Loucy (cell line): ENCODE data around the gene LAYN.
A peak's percentile ranks its signal among the peaks of the same experiment; 100 is the strongest.

Experiments used
- H2AFZ ChIP-seq: fragments of 200-600 bp; sonication (generic); 2 replicates; pipeline ENCODE4 v1.6.0; 2016; ENCODE audit warnings: antibody characterized with exemption, mild to moderate bottlenecking, low read length, moderate library complexity
- H3F3A ChIP-seq: fragments of 200-600 bp; 2 replicates; pipeline ENCODE4 v1.6.0; 2016; ENCODE audit warnings: antibody characterized with exemption, low read depth, mild to moderate bottlenecking
- H3K27me3 ChIP-seq: fragments of 200-600 bp; sonication (generic); 2 replicates; pipeline ENCODE4 v1.6.1; 2014; ENCODE audit warnings: low read length, mild to moderate bottlenecking; ENCODE audit not compliant: insufficient read depth, poor library complexity, severe bottlenecking
- H3K36me3 ChIP-seq: fragments of 200-600 bp; sonication (generic); 2 replicates; pipeline ENCODE4 v1.6.1; 2016; ENCODE audit warnings: low read length; ENCODE audit not compliant: insufficient read depth
- H3K4me1 ChIP-seq: fragments of 200-600 bp; sonication (generic); 2 replicates; pipeline ENCODE4 v1.5.1; 2014; ENCODE audit warnings: low read length, mild to moderate bottlenecking; ENCODE audit not compliant: insufficient read depth, poor library complexity, severe bottlenecking
- H3K4me2 ChIP-seq: fragments of 200-600 bp; sonication (generic); 2 replicates; pipeline ENCODE4 v1.6.0; 2014; ENCODE audit warnings: antibody characterized with exemption, low read length, low read depth, mild to moderate bottlenecking; ENCODE audit not compliant: poor library complexity, severe bottlenecking
- H3K4me3 ChIP-seq: fragments of 200-600 bp; sonication (generic); 2 replicates; pipeline ENCODE4 v1.5.1; 2014; ENCODE audit warnings: low read length, mild to moderate bottlenecking, mixed read lengths; ENCODE audit not compliant: poor library complexity, severe bottlenecking
- H3K79me2 ChIP-seq: fragments of 200-600 bp; sonication (generic); 2 replicates; pipeline ENCODE4 v1.6.1; 2014; ENCODE audit warnings: low read length; ENCODE audit not compliant: insufficient read depth
- H3K9ac ChIP-seq: fragments of 200-600 bp; sonication (generic); 2 replicates; pipeline ENCODE4 v1.6.0; 2014; ENCODE audit warnings: mild to moderate bottlenecking, low read depth, low read length, moderate library complexity; ENCODE audit not compliant: poor library complexity, severe bottlenecking
- H3K9me2 ChIP-seq: fragments of 200-600 bp; sonication (generic); replicated peaks from 2 replicates; pipeline ENCODE4 v1.6.1; 2016; ENCODE audit warnings: low read depth, low read length, mixed read lengths
- H3K9me3 ChIP-seq: fragments of 200-600 bp; sonication (generic); 2 replicates; pipeline ENCODE4 v1.6.1; 2014; ENCODE audit warnings: mild to moderate bottlenecking, antibody characterized with exemption, low read length, low read depth; ENCODE audit not compliant: insufficient read depth
- H4K20me1 ChIP-seq: fragments of 200-600 bp; sonication (generic); 2 replicates; pipeline ENCODE4 v1.6.0; 2014; ENCODE audit warnings: antibody characterized with exemption, low read length, mild to moderate bottlenecking; ENCODE audit not compliant: insufficient read depth, poor library complexity, severe bottlenecking
- CTCF ChIP-seq: fragments of 200-600 bp; sonication (generic); conservative IDR thresholded peaks from 2 replicates; pipeline ENCODE4 v1.5.1; 2014; ENCODE audit warnings: mild to moderate bottlenecking, antibody characterized with exemption, low read length
- EZH2phosphoT487 ChIP-seq: fragments of 200-600 bp; IDR thresholded peaks from 2 replicates; pipeline ENCODE4 v1.6.1; 2018; ENCODE audit warnings: antibody characterized with exemption, mild to moderate bottlenecking, moderate library complexity, borderline replicate concordance

LAYN gene

GRCh38 chr11:111570796-111571195 is 30.3 kb downstream of the LAYN start:
- Histone ChIP-seq H3K4me2 (peak overlapping the region; percentile 52), H3K4me3 (peak overlapping the region; percentile 28), H3K9ac (peak overlapping the region; percentile 40), H3K36me3 (no peaks in the 10 kb centered on the region), H4K20me1 (no peaks in the 10 kb centered on the region), H3K27me3 (no peaks in the 10 kb centered on the region), H3K79me2 (no peaks in the 10 kb centered on the region), H3K4me1 (peaks cover 58% of the 10 kb centered on the region), H3K9me3 (no peaks in the 10 kb centered on the region), H3F3A (0 out of 2 replicates have a peak, but pooled peaks cover 4% of the 10 kb centered on the region), H2AFZ (0 out of 2 replicates have a peak overlapping the region, but pooled peaks have one; percentile 9), H3K9me2 (no peaks in the 10 kb centered on the region)
- TF ChIP-seq CTCF (no peak), EZH2phosphoT487 (no peak)

- TF ChIP-seq CTCF (no peak), EZH2phosphoT487 (no peak)
- H3K79me2 ChIP-seq: no peaks in the 10 kb centered on the region
- H3K4me3 ChIP-seq: peak overlapping the region; percentile 28
- H2AFZ ChIP-seq: peak overlapping the region; percentile 31; the same call in 1 of the 2 replicates
- no peaks in the 10 kb centered on the region for H4K20me1 ChIP-seq
- peaks cover 58% of the 10 kb centered on the region for H3K4me1 ChIP-seq
- no peaks in the 10 kb centered on the region for H3K9me2 ChIP-seq
- peak overlapping the region; percentile 17 for H3K9ac ChIP-seq
- H3K9me3 ChIP-seq: no peaks in the 10 kb centered on the region
- H3K27me3 ChIP-seq: no peaks in the 10 kb centered on the region
- no peaks in the 10 kb centered on the region for H3K36me3 ChIP-seq
- H3F3A ChIP-seq: 0 out of 2 replicates have a peak, but pooled peaks cover 4% of the 10 kb centered on the region
- H3K4me2 ChIP-seq: peak overlapping the region; percentile 52
These were observed 31.4 kb downstream of the LAYN start for GRCh38 chr11:111571829-111572501.

GRCh38 chr11:111572581-111572980 is 32.1 kb downstream of the LAYN start:
- peaks cover 58% of the 10 kb centered on the region for H3K4me1 ChIP-seq
- no peak for TF ChIP-seq EZH2phosphoT487
- no peak for TF ChIP-seq CTCF
- peak overlapping the region; percentile 52 for H3K4me2 ChIP-seq
- H3K9me3 ChIP-seq: no peaks in the 10 kb centered on the region
- no peak overlapping the region for H3K4me3 ChIP-seq
- H3K79me2 ChIP-seq: no peaks in the 10 kb centered on the region
- 0 out of 2 replicates have a peak overlapping the region, but pooled peaks have one; percentile 31 for H2AFZ ChIP-seq
- no peaks in the 10 kb centered on the region for H4K20me1 ChIP-seq
- H3K9me2 ChIP-seq: no peaks in the 10 kb centered on the region
- no peaks in the 10 kb centered on the region for H3K27me3 ChIP-seq
- no peaks in the 10 kb centered on the region for H3K36me3 ChIP-seq
- H3K9ac ChIP-seq: peak overlapping the region; percentile 17
- H3F3A ChIP-seq: 0 out of 2 replicates have a peak, but pooled peaks cover 4% of the 10 kb centered on the region
